ENCODE results near the gene KCNV2.

- TF ChIP-seq, protein P1, sequence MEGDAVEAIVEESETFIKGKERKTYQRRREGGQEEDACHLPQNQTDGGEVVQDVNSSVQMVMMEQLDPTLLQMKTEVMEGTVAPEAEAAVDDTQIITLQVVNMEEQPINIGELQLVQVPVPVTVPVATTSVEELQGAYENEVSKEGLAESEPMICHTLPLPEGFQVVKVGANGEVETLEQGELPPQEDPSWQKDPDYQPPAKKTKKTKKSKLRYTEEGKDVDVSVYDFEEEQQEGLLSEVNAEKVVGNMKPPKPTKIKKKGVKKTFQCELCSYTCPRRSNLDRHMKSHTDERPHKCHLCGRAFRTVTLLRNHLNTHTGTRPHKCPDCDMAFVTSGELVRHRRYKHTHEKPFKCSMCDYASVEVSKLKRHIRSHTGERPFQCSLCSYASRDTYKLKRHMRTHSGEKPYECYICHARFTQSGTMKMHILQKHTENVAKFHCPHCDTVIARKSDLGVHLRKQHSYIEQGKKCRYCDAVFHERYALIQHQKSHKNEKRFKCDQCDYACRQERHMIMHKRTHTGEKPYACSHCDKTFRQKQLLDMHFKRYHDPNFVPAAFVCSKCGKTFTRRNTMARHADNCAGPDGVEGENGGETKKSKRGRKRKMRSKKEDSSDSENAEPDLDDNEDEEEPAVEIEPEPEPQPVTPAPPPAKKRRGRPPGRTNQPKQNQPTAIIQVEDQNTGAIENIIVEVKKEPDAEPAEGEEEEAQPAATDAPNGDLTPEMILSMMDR (IDR thresholded peaks at IDR 0.05; ENCODE audit: low read length) = no peak
- TF ChIP-seq EZH2 (IDR thresholded peaks at IDR 0.05; ENCODE audit: borderline replicate concordance, low read length) = no peak
Observed at GRCh38 chr9:2741441-2742158, 24.3 kb downstream of the KCNV2 start.

Data from OCI-LY1 (cell line).